ENCODE data around the gene WWOX.
"Not testable (repeated sequence)": the region's sequence is repeated elsewhere in the genome, so short reads cannot be mapped to it uniquely, and the experiment has no call there.

WWOX gene

GRCh38 chr16:78593352-78593751 is 493.9 kb downstream of the WWOX start:
- peak; percentile 45 to 76 for DNase-seq

DNA sequence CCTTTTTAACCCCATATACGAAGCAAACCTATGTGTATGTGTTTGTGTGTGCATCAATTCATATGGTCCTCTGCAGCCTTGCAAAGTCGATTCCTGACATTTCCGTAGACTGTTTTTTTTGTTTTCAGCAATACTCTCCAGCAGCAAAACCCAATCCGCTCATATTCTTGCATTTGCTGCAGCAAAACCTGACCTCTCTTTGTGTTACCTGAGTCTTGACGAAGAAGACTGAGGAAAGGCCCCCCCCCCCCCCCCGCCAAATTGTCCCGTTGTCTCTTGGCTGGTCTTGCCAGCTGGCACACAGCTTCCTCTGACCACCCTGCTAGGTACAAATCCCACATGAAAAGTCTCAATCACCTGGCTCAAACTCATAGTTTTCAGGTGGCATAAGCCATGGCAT is 494.7 kb downstream of the WWOX start:
- no peak for DNase-seq

DNA sequence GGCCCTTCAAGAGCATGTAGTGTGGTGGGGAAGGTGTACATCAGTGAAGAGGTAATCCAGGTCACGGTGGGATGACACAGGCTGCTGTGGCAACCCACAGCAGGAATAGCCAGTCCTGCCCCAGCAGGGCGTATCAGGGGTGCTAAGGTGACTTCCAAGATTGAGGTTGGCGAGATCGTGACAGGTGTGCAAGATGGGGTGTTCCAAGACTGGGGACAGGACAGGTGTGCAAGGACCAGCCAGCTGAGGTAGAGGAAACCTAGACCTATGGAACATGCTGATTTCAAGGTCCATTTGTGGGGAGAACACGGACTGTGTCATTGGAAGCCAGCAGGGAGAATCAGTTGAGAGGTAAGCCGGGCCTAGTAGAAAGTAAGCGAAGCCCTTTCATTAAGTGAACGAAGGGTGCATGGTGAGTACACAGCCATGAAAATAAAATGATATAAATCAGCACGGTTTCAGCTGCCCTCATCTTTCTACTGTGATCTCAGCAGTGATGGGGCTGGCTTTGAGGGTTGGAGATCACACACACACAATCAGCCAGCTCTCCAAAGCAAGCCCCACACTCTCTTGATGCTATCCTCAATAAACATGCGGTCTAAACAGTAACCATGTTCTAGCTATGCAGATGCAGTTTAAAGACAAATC is 497.0 kb downstream of the WWOX start:
- no peak for DNase-seq

DNA sequence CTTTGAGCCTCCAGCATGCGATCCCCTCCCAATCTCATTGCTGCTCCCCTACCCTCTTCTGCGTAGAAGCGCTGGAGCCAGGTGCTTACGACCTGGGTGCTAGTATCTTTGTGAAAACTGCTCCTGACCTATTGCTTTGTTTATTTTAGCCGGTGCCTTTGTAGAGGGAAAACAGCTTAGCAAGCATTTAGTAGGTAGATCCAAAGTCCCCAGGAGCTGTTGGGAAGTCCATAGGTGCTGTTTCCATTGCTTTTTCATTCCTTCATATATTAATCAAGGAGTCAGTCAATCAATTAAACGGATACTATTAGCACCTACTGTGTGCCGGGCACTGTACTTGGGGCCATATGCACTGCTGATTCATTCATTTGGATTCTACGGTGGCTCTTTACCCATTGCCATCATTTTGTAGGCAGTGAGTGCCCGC is 497.6 kb downstream of the WWOX start:
- DNase-seq: no peak

DNA sequence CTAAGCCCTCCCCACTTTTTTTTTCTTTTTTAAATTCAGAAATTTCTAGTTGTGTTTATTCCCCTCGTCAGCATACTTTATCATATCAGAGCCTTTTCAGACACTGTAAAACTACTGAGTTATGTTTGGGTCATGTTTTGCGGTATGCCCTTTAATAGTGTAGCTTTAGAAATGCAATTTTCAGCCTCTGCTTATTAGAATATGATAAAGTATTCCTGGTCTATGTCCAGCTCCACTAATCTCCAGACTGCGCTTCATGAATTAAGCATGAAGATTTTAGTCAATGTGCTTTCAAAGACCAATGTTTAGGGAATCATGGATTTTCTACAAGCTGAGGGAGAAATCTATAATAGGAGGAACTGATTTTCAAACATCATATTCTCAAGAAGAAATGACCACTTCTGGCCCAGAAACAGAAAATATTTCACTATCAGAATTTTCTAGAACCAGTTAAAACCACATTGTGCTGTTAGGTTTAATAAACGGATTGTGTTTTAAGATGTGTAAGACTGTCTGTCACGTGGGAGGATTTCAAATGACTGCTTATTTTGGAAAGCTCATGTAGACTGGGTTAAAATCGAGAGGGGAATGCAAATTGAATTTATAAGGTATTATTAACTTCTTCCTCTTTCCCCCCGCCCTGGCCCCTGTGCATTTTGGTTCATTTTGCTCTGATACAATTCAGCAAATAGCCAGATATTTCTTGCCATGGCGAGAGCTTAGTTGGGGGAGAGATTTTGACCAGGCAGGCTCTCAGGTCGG is 498.5 kb downstream of the WWOX start:
- DNase-seq: no peak

GRCh38 chr16:78599271-78599670 is 499.8 kb downstream of the WWOX start:
- DNase-seq: no peak

DNA sequence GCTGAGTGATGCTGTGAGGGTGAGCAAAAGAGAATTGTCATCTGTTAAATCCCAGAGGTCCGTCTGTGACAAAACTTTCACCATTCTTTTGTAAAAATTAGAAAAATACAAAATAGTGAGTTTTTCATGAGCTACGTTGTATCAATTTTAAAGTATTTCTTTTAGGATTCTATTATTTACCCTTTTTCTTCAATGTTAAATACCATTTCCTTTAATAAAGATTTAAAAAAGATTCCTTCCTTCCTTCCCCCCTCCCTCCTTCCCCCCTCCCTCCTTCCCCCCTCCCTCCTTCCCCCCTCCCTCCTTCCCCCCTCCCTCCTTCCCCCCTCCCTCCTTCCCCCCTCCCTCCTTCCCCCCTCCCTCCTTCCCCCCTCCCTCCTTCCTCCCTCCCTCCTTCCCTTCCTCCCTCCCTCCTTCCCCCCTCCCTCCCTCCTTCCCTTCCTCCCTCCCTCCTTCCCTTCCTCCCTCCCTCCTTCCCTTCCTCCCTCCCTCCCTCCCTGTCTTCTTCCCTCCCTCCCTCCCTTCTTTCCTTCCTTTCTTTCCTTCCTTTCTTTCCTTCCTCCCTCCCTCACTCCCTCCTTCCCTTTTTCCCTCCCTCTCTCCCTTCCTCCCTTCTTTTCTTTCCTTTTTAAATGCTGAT is 505.1 kb downstream of the WWOX start:
- DNase-seq: not testable (repeated sequence)

DNA sequence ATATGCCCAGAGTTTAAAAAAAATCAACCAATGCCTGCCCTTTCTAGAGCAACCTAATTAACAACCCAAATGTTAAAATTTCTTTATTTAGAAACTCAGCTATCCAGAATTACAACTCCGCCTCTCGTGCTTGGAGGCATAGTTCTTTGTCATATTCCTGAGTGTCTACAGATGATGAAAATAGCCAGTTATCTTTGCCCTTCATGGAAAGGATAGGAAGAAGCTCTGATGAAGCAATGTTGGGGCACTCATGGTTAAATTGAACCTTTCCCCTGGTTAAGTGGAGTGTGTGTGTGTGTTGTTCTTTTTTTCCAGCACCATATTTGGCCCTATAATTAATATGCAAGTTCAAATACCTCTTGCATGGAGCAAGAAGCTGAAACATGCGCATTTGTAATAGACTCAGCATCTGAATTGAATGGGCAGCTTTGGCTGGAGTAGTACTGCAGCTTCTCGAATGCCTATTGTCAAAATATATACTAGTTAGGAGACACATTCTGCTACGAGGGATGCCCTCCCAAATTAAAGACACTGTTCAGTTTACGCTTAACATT is 506.2 kb downstream of the WWOX start:
- no peak for DNase-seq

GRCh38 chr16:78606545-78606944 is 507.1 kb downstream of the WWOX start:
- DNase-seq: no peak

- DNase-seq: no peak
Observed at GRCh38 chr16:78607022-78607421, 507.6 kb downstream of the WWOX start.

- no peak for DNase-seq
Observed at GRCh38 chr16:78607465-78607864, 508.0 kb downstream of the WWOX start.

GRCh38 chr16:78608305-78608776 is 508.9 kb downstream of the WWOX start:
- no peak for DNase-seq

GRCh38 chr16:78609402-78610274 is 510.2 kb downstream of the WWOX start:
- peak in 1 of 2 experiments; percentile 29 for DNase-seq

DNA sequence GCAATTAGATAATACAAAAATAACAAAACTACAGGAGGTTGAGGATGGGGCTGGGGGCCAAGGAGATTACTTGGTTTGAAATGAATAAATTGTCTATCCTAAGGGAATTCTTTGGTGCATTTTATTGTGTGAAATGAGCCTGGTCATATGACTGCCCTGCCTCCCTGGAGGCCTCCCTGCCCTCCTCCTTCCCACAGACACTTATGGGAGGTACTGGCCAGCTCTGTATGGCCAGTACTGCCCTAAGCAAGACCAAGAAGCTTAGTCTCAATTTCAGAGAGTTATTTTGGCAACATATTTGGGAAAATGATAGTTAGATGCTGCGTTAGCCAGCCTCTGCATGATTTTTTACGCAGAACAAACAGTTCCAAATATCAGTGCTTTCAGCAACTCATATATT is 511.9 kb downstream of the WWOX start:
- DNase-seq: no peak

DNA sequence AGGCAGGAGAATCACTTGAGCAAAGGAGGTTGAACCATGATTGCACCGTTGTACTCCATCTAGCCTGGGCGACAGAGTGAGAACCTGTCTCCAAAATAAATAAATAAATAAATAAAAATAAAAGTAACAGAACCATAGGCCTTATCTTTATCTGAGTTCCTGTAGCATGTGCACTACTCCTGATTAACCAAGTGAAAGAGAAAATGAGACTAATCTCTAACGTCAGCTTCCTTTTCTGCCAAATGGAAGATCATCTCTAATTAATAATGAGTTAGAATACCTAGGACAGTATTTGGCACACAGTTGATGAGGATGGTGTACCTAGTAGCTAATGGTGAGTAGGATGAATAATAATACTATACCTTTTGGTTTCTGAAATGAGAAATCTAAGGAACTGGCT is 520.4 kb downstream of the WWOX start:
- DNase-seq: no peak

GRCh38 chr16:78620291-78620690 is 520.8 kb downstream of the WWOX start:
- no peak for DNase-seq

DNA sequence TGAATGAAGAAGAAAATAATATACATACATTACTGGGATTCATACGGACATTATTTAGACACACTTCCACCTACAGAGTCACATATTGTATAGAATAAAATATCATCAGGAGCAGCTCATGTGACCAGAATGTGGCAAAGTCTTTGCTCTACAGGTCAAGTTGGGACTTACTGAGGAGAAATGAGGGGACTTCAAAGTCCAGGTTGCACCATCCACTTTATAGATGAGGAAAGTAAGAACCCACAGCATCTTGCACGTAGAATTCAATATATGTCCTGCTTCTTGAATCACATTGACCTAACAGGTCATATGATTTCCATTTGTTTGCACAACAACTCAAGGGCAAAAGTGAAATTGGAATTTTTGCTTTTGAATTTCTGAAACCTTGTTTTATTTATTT is 524.3 kb downstream of the WWOX start:
- DNase-seq: no peak

- DNase-seq: no peak
Observed at GRCh38 chr16:78624366-78624765, 524.9 kb downstream of the WWOX start.

DNA sequence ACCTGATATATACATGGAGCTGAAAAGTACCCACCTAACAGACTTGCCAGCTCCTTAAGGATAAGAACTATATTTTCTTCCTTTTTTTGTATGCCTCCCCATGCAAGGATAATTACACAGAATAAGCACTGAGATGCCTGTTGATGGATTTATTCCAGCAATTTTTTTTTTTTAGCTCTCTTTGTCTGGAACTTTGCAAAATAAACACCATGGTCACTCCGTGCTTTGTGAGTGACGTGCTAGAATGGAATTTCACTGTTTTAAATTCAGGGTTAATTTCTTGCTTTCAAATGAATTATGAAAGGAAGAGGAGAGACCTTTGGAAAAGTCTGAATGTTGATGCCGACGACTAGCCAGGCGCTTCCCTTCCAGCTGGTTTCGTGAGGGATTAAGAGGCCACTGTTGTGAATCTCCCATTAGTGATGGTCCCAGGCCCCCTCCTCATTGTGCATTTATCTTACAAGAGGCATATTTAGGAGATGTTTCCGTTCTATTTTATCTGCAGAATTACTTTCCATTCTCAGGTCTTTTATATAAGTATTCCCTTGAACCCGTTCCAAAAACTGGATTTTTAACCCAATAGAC is 529.1 kb downstream of the WWOX start:
- DNase-seq: no peak

GRCh38 chr16:78629173-78629572 is 529.7 kb downstream of the WWOX start:
- DNase-seq: no peak

GRCh38 chr16:78630102-78630501 is 530.6 kb downstream of the WWOX start:
- no peak for DNase-seq

- no peak for DNase-seq
Observed at GRCh38 chr16:78633551-78633950, 534.1 kb downstream of the WWOX start.
